SU-DHL-6 (cell line): ENCODE data around the gene ALDH16A1.
A peak's percentile ranks its signal among the peaks of the same experiment; 100 is the strongest.

ENCODE experiments used
- H2AFZ ChIP-seq: fragments of 200-600 bp; sonication (generic); 2 replicates; pipeline ENCODE4 v1.6.1; 2014; ENCODE audit warnings: low read depth, mild to moderate bottlenecking, moderate library complexity, mixed read lengths, antibody characterized with exemption, low read length; ENCODE audit not compliant: severe bottlenecking
- H3F3A ChIP-seq: fragments of 200-600 bp; shearing (Covaris generic); 2 replicates; pipeline ENCODE4 v1.6.0; 2016; ENCODE audit warnings: antibody characterized with exemption, mild to moderate bottlenecking; ENCODE audit not compliant: insufficient read depth
- H3K27ac ChIP-seq: fragments of 200-600 bp; sonication (generic); 2 replicates; pipeline ENCODE4 v1.5.1; 2016; ENCODE audit warnings: low read depth, mild to moderate bottlenecking, low read length, moderate library complexity, mixed read lengths
- H3K27me3 ChIP-seq: fragments of 200-600 bp; sonication (generic), shearing (Covaris generic); 2 replicates; pipeline ENCODE4 v1.6.0; 2014; ENCODE audit warnings: mild to moderate bottlenecking, low read length
- H3K36me3 ChIP-seq: fragments of 200-600 bp; sonication (generic); 2 replicates; pipeline ENCODE4 v1.6.1; 2014; ENCODE audit warnings: mild to moderate bottlenecking, low read length, mixed read lengths
- H3K4me2 ChIP-seq: fragments of 300-600, 200-600 bp; shearing (Covaris generic), sonication (generic); 2 replicates; pipeline ENCODE4 v1.6.0; 2014; ENCODE audit warnings: low read length, low read depth, mild to moderate bottlenecking; ENCODE audit not compliant: poor library complexity, severe bottlenecking
- H3K4me3 ChIP-seq: fragments of 200-600 bp; sonication (generic); 2 replicates; pipeline ENCODE4 v1.5.1; 2014; ENCODE audit warnings: antibody characterized with exemption, low read length, mild to moderate bottlenecking, mixed read lengths; ENCODE audit not compliant: insufficient read depth, poor library complexity, severe bottlenecking
- H3K79me2 ChIP-seq: fragments of 200-600 bp; sonication (generic); 2 replicates; pipeline ENCODE4 v1.6.1; 2014; ENCODE audit warnings: mild to moderate bottlenecking, low read length, moderate library complexity; ENCODE audit not compliant: insufficient read depth
- H3K9ac ChIP-seq: fragments of 200-600 bp; sonication (generic); 2 replicates; pipeline ENCODE4 v1.7.0; 2014; ENCODE audit warnings: mild to moderate bottlenecking, low read length
- H3K9me2 ChIP-seq: fragments of 200-600 bp; sonication (generic); replicated peaks from 2 replicates; pipeline ENCODE4 v1.6.1; 2014; ENCODE audit warnings: low read length; ENCODE audit not compliant: insufficient read depth
- H3K9me3 ChIP-seq: fragments of 200-600 bp; sonication (generic); 2 replicates; pipeline ENCODE4 v1.6.1; 2014; ENCODE audit warnings: low read length, mixed read lengths; ENCODE audit not compliant: insufficient read depth
- H4K20me1 ChIP-seq: fragments of 200-600 bp; sonication (generic); 2 replicates; pipeline ENCODE4 v1.6.1; 2014; ENCODE audit warnings: low read depth, mild to moderate bottlenecking, antibody characterized with exemption, low read length, moderate library complexity, mixed read lengths
- EZH2phosphoT487 ChIP-seq: fragments of 200-600 bp; sonication (generic), shearing (Covaris generic); conservative IDR thresholded peaks from 2 replicates; pipeline ENCODE4 v1.6.1; 2018; ENCODE audit warnings: mild to moderate bottlenecking, antibody characterized with exemption, low read length, moderate library complexity, mixed read lengths
- TF ChIP-seq, protein P1 (sequence below): fragments of 200-600 bp; sonication (generic); IDR thresholded peaks from one replicate; pipeline ENCODE4 v1.5.1; 2017; ENCODE audit warnings: antibody characterized with exemption, mild to moderate bottlenecking, low read length, moderate library complexity; ENCODE audit not compliant: insufficient read depth, poor library complexity, severe bottlenecking

The ALDH16A1 gene

DNA sequence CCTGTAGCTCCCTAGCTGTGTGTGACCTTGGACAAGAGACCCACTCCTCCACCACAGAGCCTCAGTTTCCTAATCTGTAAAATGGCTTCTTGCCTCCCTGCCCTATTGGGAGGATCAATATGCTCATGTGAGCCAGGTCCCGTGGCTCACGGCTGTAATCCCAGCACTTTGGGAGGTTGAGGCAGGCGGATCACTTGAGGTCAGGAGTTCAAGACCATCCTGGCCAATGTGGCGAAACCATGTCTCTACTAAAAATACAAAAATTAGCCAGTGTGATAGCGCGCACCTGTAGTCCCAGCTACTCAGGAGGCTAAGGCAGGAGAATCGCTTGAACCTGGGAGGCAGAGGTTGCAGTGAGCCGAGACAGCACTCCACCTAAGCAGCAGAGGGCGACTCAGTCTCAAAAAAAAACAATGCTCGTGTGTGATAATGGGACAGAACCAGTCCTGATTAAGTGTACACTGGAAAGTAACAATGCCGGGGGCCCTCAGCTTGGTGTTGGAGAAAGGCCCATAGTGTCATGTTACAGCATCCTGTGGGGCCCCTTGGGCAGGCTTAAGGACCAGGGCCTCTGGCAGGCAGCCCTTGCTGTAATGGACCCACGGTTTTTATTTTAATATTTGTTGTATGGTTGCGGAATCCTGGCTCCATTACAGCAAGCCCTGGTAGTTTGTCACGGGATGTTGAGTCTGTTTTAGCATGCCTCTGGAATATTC, 50.0 kb downstream of the ALDH16A1 start:
- no peak overlapping the region for H3K4me2 ChIP-seq
- H3K4me3 ChIP-seq, result no peak overlapping the region

DNA sequence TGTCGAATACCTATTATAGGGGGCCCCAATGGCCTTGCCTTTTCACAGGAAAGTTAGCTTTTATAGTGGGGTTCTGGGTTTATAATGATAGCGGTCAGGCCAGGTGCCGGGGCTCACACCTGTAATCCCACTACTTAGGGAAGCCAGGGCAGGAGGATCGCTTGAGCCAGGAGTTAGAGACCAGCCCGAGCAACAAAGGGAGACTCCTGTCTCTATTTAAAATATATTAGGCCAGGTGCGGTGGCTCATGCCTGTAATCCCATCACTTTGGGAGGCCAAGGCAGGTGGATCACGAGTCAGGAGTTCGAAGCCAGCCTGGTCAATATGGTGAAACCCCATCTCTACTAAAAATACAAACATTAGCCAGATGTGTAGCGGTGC, 50.5 kb downstream of the ALDH16A1 start:
- Histone ChIP-seq H3K27me3 (no peaks in the 10 kb centered on the region), H3K9me2 (no peaks in the 10 kb centered on the region), H3K9me3 (no peaks in the 10 kb centered on the region), H4K20me1 (peaks cover 5% of the 10 kb centered on the region; the same call in 1 of the 2 replicates), H3K9ac (no peak overlapping the region), H3K36me3 (peaks cover 7% of the 10 kb centered on the region), H3K4me3 (no peak overlapping the region), H3K27ac (no peak overlapping the region), H3K4me2 (no peak overlapping the region), H2AFZ (no peak overlapping the region), H3F3A (peaks cover 28% of the 10 kb centered on the region), H3K79me2 (no peaks in the 10 kb centered on the region)
- TF ChIP-seq, protein P1, sequence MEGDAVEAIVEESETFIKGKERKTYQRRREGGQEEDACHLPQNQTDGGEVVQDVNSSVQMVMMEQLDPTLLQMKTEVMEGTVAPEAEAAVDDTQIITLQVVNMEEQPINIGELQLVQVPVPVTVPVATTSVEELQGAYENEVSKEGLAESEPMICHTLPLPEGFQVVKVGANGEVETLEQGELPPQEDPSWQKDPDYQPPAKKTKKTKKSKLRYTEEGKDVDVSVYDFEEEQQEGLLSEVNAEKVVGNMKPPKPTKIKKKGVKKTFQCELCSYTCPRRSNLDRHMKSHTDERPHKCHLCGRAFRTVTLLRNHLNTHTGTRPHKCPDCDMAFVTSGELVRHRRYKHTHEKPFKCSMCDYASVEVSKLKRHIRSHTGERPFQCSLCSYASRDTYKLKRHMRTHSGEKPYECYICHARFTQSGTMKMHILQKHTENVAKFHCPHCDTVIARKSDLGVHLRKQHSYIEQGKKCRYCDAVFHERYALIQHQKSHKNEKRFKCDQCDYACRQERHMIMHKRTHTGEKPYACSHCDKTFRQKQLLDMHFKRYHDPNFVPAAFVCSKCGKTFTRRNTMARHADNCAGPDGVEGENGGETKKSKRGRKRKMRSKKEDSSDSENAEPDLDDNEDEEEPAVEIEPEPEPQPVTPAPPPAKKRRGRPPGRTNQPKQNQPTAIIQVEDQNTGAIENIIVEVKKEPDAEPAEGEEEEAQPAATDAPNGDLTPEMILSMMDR, result no peak
- TF ChIP-seq EZH2phosphoT487, result no peak

More for the DNA sequence above, 50.0 kb downstream of the ALDH16A1 start:
- no peaks in the 10 kb centered on the region for H3K9me2 ChIP-seq
- H3K27me3 ChIP-seq, result no peaks in the 10 kb centered on the region
- no peak for TF ChIP-seq EZH2phosphoT487
- TF ChIP-seq, protein P1, result peak; percentile 30
- H4K20me1 ChIP-seq, result peaks cover 10% of the 10 kb centered on the region; the same call in 1 of the 2 replicates
- no peak overlapping the region for H3K9ac ChIP-seq
- H3K27ac ChIP-seq, result no peak overlapping the region
- H3K36me3 ChIP-seq, result peaks cover 13% of the 10 kb centered on the region
- peaks cover 34% of the 10 kb centered on the region for H3F3A ChIP-seq
- H3K9me3 ChIP-seq, result no peaks in the 10 kb centered on the region
- H2AFZ ChIP-seq, result no peak overlapping the region
- H3K79me2 ChIP-seq, result no peaks in the 10 kb centered on the region

DNA sequence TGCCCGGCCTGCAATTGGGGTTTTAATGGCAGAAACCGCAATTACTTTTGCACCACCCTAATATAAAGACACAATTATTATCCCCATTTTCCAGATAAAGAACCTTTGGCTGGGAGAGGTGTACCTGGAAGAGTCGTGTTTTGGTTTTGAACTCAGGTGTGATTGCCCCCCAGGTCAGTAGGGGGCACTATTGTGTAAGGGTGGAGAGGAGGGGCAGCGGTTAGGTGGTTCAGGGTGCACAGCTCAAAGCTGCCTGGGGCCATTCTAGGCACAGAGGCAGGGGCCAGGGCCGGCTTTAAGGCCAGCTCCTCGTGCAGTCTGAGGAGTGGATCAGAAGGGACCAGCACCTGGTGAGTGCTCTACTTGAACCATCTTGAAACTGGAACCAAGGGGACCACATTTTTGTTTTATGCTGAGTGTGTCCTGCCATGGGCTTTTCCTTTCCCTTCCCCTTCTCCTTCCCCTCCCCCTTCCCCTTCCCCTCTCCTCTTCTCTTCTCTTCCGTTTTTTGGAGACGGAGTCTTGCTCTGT, 53.6 kb downstream of the ALDH16A1 start:
- Histone ChIP-seq H3K27me3 (no peaks in the 10 kb centered on the region), H3K9ac (no peak overlapping the region), H3K36me3 (no peaks in the 10 kb centered on the region), H4K20me1 (no peaks in the 10 kb centered on the region), H3K9me3 (no peaks in the 10 kb centered on the region), H3K4me2 (no peak overlapping the region), H3K27ac (no peak overlapping the region), H3F3A (0 out of 2 replicates have a peak, but pooled peaks cover 3% of the 10 kb centered on the region), H3K9me2 (no peaks in the 10 kb centered on the region), H3K4me3 (no peak overlapping the region), H3K79me2 (no peaks in the 10 kb centered on the region), H2AFZ (no peak overlapping the region)
- TF ChIP-seq, protein P1, result peak; percentile 85
- no peak for TF ChIP-seq EZH2phosphoT487
